GM21786 (cell line): ENCODE results near the gene PPARA.
"Not testable (repeated sequence)": the region's sequence is repeated elsewhere in the genome, so short reads cannot be mapped to it uniquely, and the experiment has no call there.

Experiments
- ATAC-seq: cut with Tn5 transposase; IDR thresholded peaks from one replicate; pipeline ENCODE4 v1.9.1; 2021; ENCODE audit not compliant: unreplicated experiment

The PPARA gene

GRCh38 chr22:46165977-46166376 lies 15.7 kb downstream of the PPARA start:
- ATAC-seq, result no peak

GRCh38 chr22:46169628-46170027 lies 19.3 kb downstream of the PPARA start:
- no peak for ATAC-seq

- no peak for ATAC-seq
These were observed 21.6 kb downstream of the PPARA start for GRCh38 chr22:46171940-46172339.

GRCh38 chr22:46172522-46173110 lies 22.3 kb downstream of the PPARA start:
- ATAC-seq, result no peak

GRCh38 chr22:46173152-46173551 lies 22.8 kb downstream of the PPARA start:
- no peak for ATAC-seq

GRCh38 chr22:46175631-46176030 lies 25.3 kb downstream of the PPARA start:
- ATAC-seq, result no peak

GRCh38 chr22:46176508-46177003 lies 26.2 kb downstream of the PPARA start:
- no peak for ATAC-seq

GRCh38 chr22:46178755-46179505 lies 28.6 kb downstream of the PPARA start:
- no peak for ATAC-seq

GRCh38 chr22:46179748-46180147 lies 29.4 kb downstream of the PPARA start:
- ATAC-seq, result no peak

GRCh38 chr22:46180370-46181137 lies 30.2 kb downstream of the PPARA start:
- no peak for ATAC-seq

GRCh38 chr22:46183733-46184132 lies 33.4 kb downstream of the PPARA start:
- no peak for ATAC-seq

- ATAC-seq, result no peak
These were observed 35.0 kb downstream of the PPARA start for GRCh38 chr22:46185283-46185682.

- ATAC-seq, result no peak
These were observed 37.5 kb downstream of the PPARA start for GRCh38 chr22:46187862-46188261.

GRCh38 chr22:46192210-46192993 lies 42.1 kb downstream of the PPARA start:
- ATAC-seq, result no peak

GRCh38 chr22:46193898-46194310 lies 43.6 kb downstream of the PPARA start:
- no peak for ATAC-seq

GRCh38 chr22:46195487-46196165 lies 45.3 kb downstream of the PPARA start:
- no peak for ATAC-seq

- no peak for ATAC-seq
These were observed 46.0 kb downstream of the PPARA start for GRCh38 chr22:46196278-46196677.

- no peak for ATAC-seq
These were observed 47.9 kb downstream of the PPARA start for GRCh38 chr22:46198274-46198673.

GRCh38 chr22:46198806-46199205 lies 48.5 kb downstream of the PPARA start:
- ATAC-seq, result not testable (repeated sequence)

GRCh38 chr22:46201059-46201757 lies 50.9 kb downstream of the PPARA start:
- no peak for ATAC-seq
